Activated T-helper 17 cell treated with anti-CD3 and anti-CD28 coated beads, Interleukin-2, amount 50 U/mL, for 72 hours (primary cell): ENCODE data around the gene SNX13. TPM values are rescaled to one million over a fixed set of nuclear protein-coding genes. Genes with fewer than 3 reads are reported as not detected.

Experiments
- ATAC-seq: fragments of 150-1000 bp; cut with Tn5 transposase; replicated peaks from 2 replicates; pipeline ENCODE4 v1.10.0; 2021; ENCODE audit warnings: mild to moderate bottlenecking, moderate library complexity
- H3K27ac Mint-ChIP-seq: one replicate; pipeline ENCODE4 v1.8.0; 2022; ENCODE audit warnings: mixed read lengths
- H3K27me3 Mint-ChIP-seq: one replicate; pipeline ENCODE4 v1.8.0; 2022; ENCODE audit warnings: mixed read lengths
- H3K36me3 Mint-ChIP-seq: one replicate; pipeline ENCODE4 v1.8.0; 2022; ENCODE audit warnings: low read depth, mild to moderate bottlenecking, mixed read lengths
- H3K4me1 Mint-ChIP-seq: one replicate; pipeline ENCODE4 v1.8.0; 2022; ENCODE audit warnings: mixed read lengths
- H3K4me3 Mint-ChIP-seq: one replicate; pipeline ENCODE4 v1.8.0; 2022; ENCODE audit warnings: mild to moderate bottlenecking, mixed read lengths
- H3K9me3 Mint-ChIP-seq: one replicate; pipeline ENCODE4 v1.8.0; 2022; ENCODE audit warnings: mixed read lengths
- total RNA-seq, 2 donors: library from RNA; stranded (reverse); gene quantifications; one replicate each; pipeline ENCODE4 v1.2.3, GENCODE V29; 2022

The SNX13 gene
- total RNA-seq, 2 donors from 2014 or later: 20.6 to 23.5 TPM

- H3K4me1 Mint-ChIP-seq: peaks cover 6% of the 10 kb centered on the region
- ATAC-seq: no peak
- H3K4me3 Mint-ChIP-seq: no peak overlapping the region
- no peaks in the 10 kb centered on the region for H3K9me3 Mint-ChIP-seq
- H3K27ac Mint-ChIP-seq: peak overlapping the region; percentile 43
- no peaks in the 10 kb centered on the region for H3K27me3 Mint-ChIP-seq
- peaks cover 88% of the 10 kb centered on the region for H3K36me3 Mint-ChIP-seq
Observed at GRCh38 chr7:17863809-17864143, 76.5 kb downstream of the SNX13 start.

GRCh38 chr7:17863095-17863808 lies 77.0 kb downstream of the SNX13 start:
- H3K9me3 Mint-ChIP-seq: no peaks in the 10 kb centered on the region
- no peak overlapping the region for H3K4me3 Mint-ChIP-seq
- H3K4me1 Mint-ChIP-seq: peaks cover 6% of the 10 kb centered on the region
- no peak for ATAC-seq
- peaks cover 88% of the 10 kb centered on the region for H3K36me3 Mint-ChIP-seq
- no peak overlapping the region for H3K27ac Mint-ChIP-seq
- H3K27me3 Mint-ChIP-seq: no peaks in the 10 kb centered on the region

- Mint-ChIP-seq H3K27ac (no peak overlapping the region), H3K9me3 (peaks cover 5% of the 10 kb centered on the region), H3K4me1 (peaks cover 26% of the 10 kb centered on the region), H3K36me3 (peaks cover 83% of the 10 kb centered on the region), H3K27me3 (no peaks in the 10 kb centered on the region), H3K4me3 (no peak overlapping the region)
- ATAC-seq: no peak
Observed at GRCh38 chr7:17856251-17856650, 84.0 kb downstream of the SNX13 start.

GRCh38 chr7:17855202-17855601 lies 85.1 kb downstream of the SNX13 start:
- H3K36me3 Mint-ChIP-seq: peaks cover 81% of the 10 kb centered on the region
- peaks cover 5% of the 10 kb centered on the region for H3K9me3 Mint-ChIP-seq
- peak overlapping the region; percentile 45 for H3K4me3 Mint-ChIP-seq
- peaks cover 28% of the 10 kb centered on the region for H3K4me1 Mint-ChIP-seq
- H3K27me3 Mint-ChIP-seq: no peaks in the 10 kb centered on the region
- ATAC-seq: peak; percentile 72
- H3K27ac Mint-ChIP-seq: peak overlapping the region; percentile 42

- Mint-ChIP-seq H3K27ac (peak overlapping the region; percentile 42), H3K4me1 (peaks cover 28% of the 10 kb centered on the region), H3K27me3 (no peaks in the 10 kb centered on the region), H3K9me3 (peaks cover 5% of the 10 kb centered on the region), H3K36me3 (peaks cover 76% of the 10 kb centered on the region), H3K4me3 (peak overlapping the region; percentile 45)
- peak; percentile 75 for ATAC-seq
Observed at GRCh38 chr7:17854261-17855047, 85.8 kb downstream of the SNX13 start.

GRCh38 chr7:17852361-17852760 lies 87.9 kb downstream of the SNX13 start:
- Mint-ChIP-seq H3K36me3 (peaks cover 75% of the 10 kb centered on the region), H3K4me3 (no peak overlapping the region), H3K4me1 (peaks cover 22% of the 10 kb centered on the region), H3K9me3 (peaks cover 5% of the 10 kb centered on the region), H3K27ac (no peak overlapping the region), H3K27me3 (no peaks in the 10 kb centered on the region)
- no peak for ATAC-seq

- Mint-ChIP-seq H3K4me1 (peaks cover 16% of the 10 kb centered on the region), H3K4me3 (no peak overlapping the region), H3K27me3 (no peaks in the 10 kb centered on the region), H3K27ac (no peak overlapping the region), H3K36me3 (peaks cover 66% of the 10 kb centered on the region), H3K9me3 (no peaks in the 10 kb centered on the region)
- no peak for ATAC-seq
Observed at GRCh38 chr7:17849504-17849903, 90.8 kb downstream of the SNX13 start.

GRCh38 chr7:17848516-17848915 lies 91.8 kb downstream of the SNX13 start:
- H3K9me3 Mint-ChIP-seq: no peaks in the 10 kb centered on the region
- ATAC-seq: no peak
- no peaks in the 10 kb centered on the region for H3K27me3 Mint-ChIP-seq
- peaks cover 76% of the 10 kb centered on the region for H3K36me3 Mint-ChIP-seq
- no peak overlapping the region for H3K27ac Mint-ChIP-seq
- H3K4me1 Mint-ChIP-seq: peaks cover 23% of the 10 kb centered on the region
- no peak overlapping the region for H3K4me3 Mint-ChIP-seq

- no peaks in the 10 kb centered on the region for H3K27me3 Mint-ChIP-seq
- H3K9me3 Mint-ChIP-seq: no peaks in the 10 kb centered on the region
- no peak overlapping the region for H3K27ac Mint-ChIP-seq
- peaks cover 23% of the 10 kb centered on the region for H3K4me1 Mint-ChIP-seq
- peaks cover 77% of the 10 kb centered on the region for H3K36me3 Mint-ChIP-seq
- H3K4me3 Mint-ChIP-seq: no peak overlapping the region
- ATAC-seq: no peak
Observed at GRCh38 chr7:17846935-17847334, 93.4 kb downstream of the SNX13 start.

- peak; percentile 58 for ATAC-seq
- Mint-ChIP-seq H3K36me3 (peaks cover 76% of the 10 kb centered on the region), H3K27me3 (no peaks in the 10 kb centered on the region), H3K9me3 (no peaks in the 10 kb centered on the region), H3K27ac (no peak overlapping the region), H3K4me3 (no peak overlapping the region), H3K4me1 (peaks cover 14% of the 10 kb centered on the region)
Observed at GRCh38 chr7:17845197-17845547, 95.1 kb downstream of the SNX13 start.

- Mint-ChIP-seq H3K4me1 (peaks cover 14% of the 10 kb centered on the region), H3K36me3 (peaks cover 81% of the 10 kb centered on the region), H3K27me3 (no peaks in the 10 kb centered on the region), H3K27ac (no peak overlapping the region), H3K4me3 (no peak overlapping the region), H3K9me3 (no peaks in the 10 kb centered on the region)
- no peak for ATAC-seq
Observed at GRCh38 chr7:17844514-17845196, 95.6 kb downstream of the SNX13 start.

GRCh38 chr7:17844022-17844421 lies 96.3 kb downstream of the SNX13 start:
- no peak for ATAC-seq
- Mint-ChIP-seq H3K27me3 (no peaks in the 10 kb centered on the region), H3K9me3 (no peaks in the 10 kb centered on the region), H3K27ac (peak overlapping the region; percentile 8), H3K36me3 (peaks cover 84% of the 10 kb centered on the region), H3K4me3 (no peak overlapping the region), H3K4me1 (peaks cover 14% of the 10 kb centered on the region)

GRCh38 chr7:17843041-17843440 lies 97.3 kb downstream of the SNX13 start:
- Mint-ChIP-seq H3K9me3 (no peaks in the 10 kb centered on the region), H3K4me3 (no peak overlapping the region), H3K27ac (no peak overlapping the region), H3K4me1 (peaks cover 14% of the 10 kb centered on the region), H3K36me3 (peaks cover 82% of the 10 kb centered on the region), H3K27me3 (no peaks in the 10 kb centered on the region)
- ATAC-seq: no peak

GRCh38 chr7:17832820-17833355 lies 107.4 kb downstream of the SNX13 start:
- ATAC-seq: no peak
- H3K27ac Mint-ChIP-seq: no peak overlapping the region
- H3K4me1 Mint-ChIP-seq: no peaks in the 10 kb centered on the region
- H3K36me3 Mint-ChIP-seq: peaks cover 58% of the 10 kb centered on the region
- H3K27me3 Mint-ChIP-seq: no peaks in the 10 kb centered on the region
- no peak overlapping the region for H3K4me3 Mint-ChIP-seq
- H3K9me3 Mint-ChIP-seq: no peaks in the 10 kb centered on the region
